Glutamatergic neuron (in vitro differentiated cells): ENCODE measurements around the gene DPEP2. TPM values are rescaled to one million over a fixed set of nuclear protein-coding genes. Genes with fewer than 3 reads are reported as not detected.

Experiments used
- DNase-seq: peaks from one replicate; pipeline ENCODE4 v3.0.0; 2022
- H3K27ac Mint-ChIP-seq: one replicate; pipeline ENCODE4 v1.8.0; 2020; ENCODE audit warnings: mild to moderate bottlenecking, mixed read lengths, inconsistent platforms; ENCODE audit not compliant: unreplicated experiment
- H3K27me3 Mint-ChIP-seq: one replicate; pipeline ENCODE4 v1.8.0; 2020; ENCODE audit warnings: mild to moderate bottlenecking, moderate library complexity, mixed read lengths, inconsistent platforms; ENCODE audit not compliant: unreplicated experiment
- H3K36me3 Mint-ChIP-seq: one replicate; pipeline ENCODE4 v1.8.0; 2020; ENCODE audit warnings: mild to moderate bottlenecking, mixed read lengths, inconsistent platforms; ENCODE audit not compliant: unreplicated experiment
- H3K4me1 Mint-ChIP-seq: one replicate; pipeline ENCODE4 v1.8.0; 2020; ENCODE audit warnings: mild to moderate bottlenecking, low read depth, mixed read lengths, inconsistent platforms; ENCODE audit not compliant: unreplicated experiment
- H3K4me3 Mint-ChIP-seq: one replicate; pipeline ENCODE4 v1.8.0; 2020; ENCODE audit warnings: mild to moderate bottlenecking, mixed read lengths, inconsistent platforms; ENCODE audit not compliant: unreplicated experiment
- H3K9me3 Mint-ChIP-seq: one replicate; pipeline ENCODE4 v1.8.0; 2020; ENCODE audit warnings: mild to moderate bottlenecking, moderate library complexity, mixed read lengths, inconsistent platforms; ENCODE audit not compliant: unreplicated experiment
- total RNA-seq: library from RNA; stranded (reverse); fragmentation: NEBNext Ultra II Directional; extraction: Animal tissue kit (Norgen Biotek cat#: 25700); gene quantifications from one replicate; pipeline ENCODE4 v1.2.1, GENCODE V29; 2021; ENCODE audit not compliant: unreplicated experiment
- TF ChIP-seq, protein P1 (sequence below): fragments of 200-600 bp; sonication (generic); IDR thresholded peaks from one replicate; pipeline ENCODE4 v1.5.0; 2021; ENCODE audit not compliant: partially characterized antibody, unreplicated experiment

Gene DPEP2
- total RNA-seq, 1 donor from 2014 or later = not detected

DNA sequence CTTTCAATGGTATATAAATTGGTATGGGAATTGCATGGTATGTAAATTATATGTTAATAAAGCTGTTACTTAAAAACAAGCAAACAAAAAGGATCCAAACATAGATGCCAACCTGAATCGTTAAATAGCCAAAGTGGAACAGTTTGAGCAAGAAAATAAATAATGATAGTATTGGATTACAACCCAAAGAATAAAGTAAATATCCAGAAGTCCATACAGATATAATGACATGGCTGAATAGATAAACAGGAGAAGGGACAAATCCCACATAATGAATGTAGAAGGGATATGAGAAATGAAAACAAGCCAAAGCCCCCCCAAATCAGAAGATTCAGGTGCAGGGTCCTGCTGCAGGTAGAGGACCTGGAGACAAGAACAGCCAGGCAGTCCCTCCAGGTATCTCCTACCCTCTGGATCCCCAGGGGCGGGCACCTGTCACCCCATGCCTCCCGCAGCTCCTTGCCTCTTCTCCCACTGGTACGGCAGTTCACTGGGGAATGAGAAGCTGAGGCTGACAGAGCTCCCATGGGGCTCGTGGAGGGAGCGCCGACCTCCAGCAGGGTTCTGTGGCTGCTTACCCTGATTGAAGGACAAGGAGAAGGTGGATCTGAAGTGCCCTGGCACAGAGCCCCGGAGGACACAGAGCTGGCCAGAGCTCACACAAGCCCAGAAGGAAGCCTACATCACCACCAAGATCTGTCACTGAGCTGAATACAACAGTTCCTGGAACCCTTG, 45.5 kb downstream of the DPEP2 start:
- H3K27ac Mint-ChIP-seq = no peak overlapping the region
- no peak for DNase-seq
- TF ChIP-seq, protein P1, sequence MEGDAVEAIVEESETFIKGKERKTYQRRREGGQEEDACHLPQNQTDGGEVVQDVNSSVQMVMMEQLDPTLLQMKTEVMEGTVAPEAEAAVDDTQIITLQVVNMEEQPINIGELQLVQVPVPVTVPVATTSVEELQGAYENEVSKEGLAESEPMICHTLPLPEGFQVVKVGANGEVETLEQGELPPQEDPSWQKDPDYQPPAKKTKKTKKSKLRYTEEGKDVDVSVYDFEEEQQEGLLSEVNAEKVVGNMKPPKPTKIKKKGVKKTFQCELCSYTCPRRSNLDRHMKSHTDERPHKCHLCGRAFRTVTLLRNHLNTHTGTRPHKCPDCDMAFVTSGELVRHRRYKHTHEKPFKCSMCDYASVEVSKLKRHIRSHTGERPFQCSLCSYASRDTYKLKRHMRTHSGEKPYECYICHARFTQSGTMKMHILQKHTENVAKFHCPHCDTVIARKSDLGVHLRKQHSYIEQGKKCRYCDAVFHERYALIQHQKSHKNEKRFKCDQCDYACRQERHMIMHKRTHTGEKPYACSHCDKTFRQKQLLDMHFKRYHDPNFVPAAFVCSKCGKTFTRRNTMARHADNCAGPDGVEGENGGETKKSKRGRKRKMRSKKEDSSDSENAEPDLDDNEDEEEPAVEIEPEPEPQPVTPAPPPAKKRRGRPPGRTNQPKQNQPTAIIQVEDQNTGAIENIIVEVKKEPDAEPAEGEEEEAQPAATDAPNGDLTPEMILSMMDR = no peak
- H3K4me1 Mint-ChIP-seq = no peaks in the 10 kb centered on the region
- H3K4me3 Mint-ChIP-seq = no peak overlapping the region
- peaks cover 3% of the 10 kb centered on the region for H3K27me3 Mint-ChIP-seq
- H3K36me3 Mint-ChIP-seq = no peaks in the 10 kb centered on the region
- peaks cover 4% of the 10 kb centered on the region for H3K9me3 Mint-ChIP-seq

GRCh38 chr16:67951485-67951884, 47.8 kb downstream of the DPEP2 start:
- no peak for DNase-seq
- Mint-ChIP-seq H3K36me3 (no peaks in the 10 kb centered on the region), H3K4me3 (no peak overlapping the region), H3K9me3 (peaks cover 1% of the 10 kb centered on the region), H3K27me3 (peaks cover 5% of the 10 kb centered on the region), H3K27ac (no peak overlapping the region), H3K4me1 (no peaks in the 10 kb centered on the region)
- TF ChIP-seq, protein P1 = no peak

DNA sequence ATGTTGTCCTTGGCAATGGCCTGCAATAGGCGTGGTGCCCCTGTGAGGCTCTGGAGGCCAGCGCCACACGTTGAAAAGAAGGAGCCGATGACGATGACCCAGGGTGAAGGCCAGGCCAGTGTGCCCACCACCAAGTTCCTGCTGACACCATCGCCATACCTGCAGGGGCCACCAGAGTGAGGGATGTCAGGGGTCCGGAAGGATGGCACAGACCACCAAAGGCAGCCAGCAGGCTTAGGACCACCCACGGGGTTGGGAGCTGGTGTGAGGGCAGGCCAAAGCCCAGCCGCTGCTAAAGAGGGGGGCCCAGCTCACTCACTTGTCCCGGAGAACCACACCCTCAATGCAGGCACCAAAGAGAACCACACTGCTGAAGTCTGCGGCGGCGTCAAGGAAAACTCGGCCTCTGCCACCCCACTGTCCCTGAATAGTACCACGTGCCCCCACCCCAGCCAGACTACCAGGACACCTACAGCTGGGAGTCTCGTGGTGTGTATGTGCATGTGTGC, 48.9 kb downstream of the DPEP2 start:
- TF ChIP-seq, protein P1 = no peak
- DNase-seq = no peak
- H3K9me3 Mint-ChIP-seq = peaks cover 1% of the 10 kb centered on the region
- peaks cover 5% of the 10 kb centered on the region for H3K27me3 Mint-ChIP-seq
- H3K27ac Mint-ChIP-seq = no peak overlapping the region
- H3K4me3 Mint-ChIP-seq = no peak overlapping the region
- H3K4me1 Mint-ChIP-seq = no peaks in the 10 kb centered on the region
- H3K36me3 Mint-ChIP-seq = no peaks in the 10 kb centered on the region

- H3K27me3 Mint-ChIP-seq = peaks cover 5% of the 10 kb centered on the region
- no peak overlapping the region for H3K4me3 Mint-ChIP-seq
- DNase-seq = no peak
- TF ChIP-seq, protein P1 = no peak
- H3K9me3 Mint-ChIP-seq = peaks cover 1% of the 10 kb centered on the region
- H3K4me1 Mint-ChIP-seq = no peaks in the 10 kb centered on the region
- H3K36me3 Mint-ChIP-seq = no peaks in the 10 kb centered on the region
- H3K27ac Mint-ChIP-seq = no peak overlapping the region
Observed at GRCh38 chr16:67949645-67950044, 49.6 kb downstream of the DPEP2 start.

- DNase-seq = no peak
- TF ChIP-seq, protein P1 = no peak
- Mint-ChIP-seq H3K4me3 (no peak overlapping the region), H3K36me3 (no peaks in the 10 kb centered on the region), H3K9me3 (peaks cover 1% of the 10 kb centered on the region), H3K4me1 (no peaks in the 10 kb centered on the region), H3K27me3 (peaks cover 5% of the 10 kb centered on the region), H3K27ac (no peak overlapping the region)
Observed at GRCh38 chr16:67948015-67948414, 51.3 kb downstream of the DPEP2 start.
